ENCODE data around the gene RANBP1. TPM values are rescaled to one million over a fixed set of nuclear protein-coding genes. Genes with fewer than 3 reads are reported as not detected.

RANBP1 gene
- total RNA-seq, 4 donors from 2014 or later, result 116 to 180 (median 140) TPM

DNA sequence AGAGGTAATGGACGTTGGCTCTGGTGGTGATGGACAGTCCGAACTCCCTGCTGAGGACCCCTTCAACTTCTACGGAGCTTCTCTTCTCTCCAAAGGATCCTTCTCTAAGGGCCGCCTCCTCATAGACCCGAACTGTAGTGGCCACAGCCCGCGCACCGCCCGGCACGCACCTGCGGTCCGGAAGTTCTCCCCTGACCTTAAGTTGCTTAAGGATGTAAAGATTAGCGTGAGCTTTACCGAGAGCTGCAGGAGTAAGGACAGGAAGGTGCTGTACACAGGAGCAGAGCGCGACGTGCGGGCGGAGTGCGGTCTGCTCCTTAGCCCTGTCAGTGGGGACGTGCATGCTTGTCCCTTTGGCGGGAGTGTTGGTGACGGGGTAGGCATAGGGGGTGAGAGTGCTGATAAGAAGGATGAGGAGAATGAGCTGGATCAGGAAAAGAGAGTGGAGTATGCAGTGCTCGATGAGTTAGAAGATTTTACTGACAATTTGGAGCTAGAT lies 29.8 kb upstream of the RANBP1 start:
- intact Hi-C loops (cut with DNase I), result no loop called here
- Histone ChIP-seq H3K4me3 (no peak overlapping the region), H3K36me3 (peaks cover 52 to 57% (median 56%) of the 10 kb centered on the region in 4 donors), H3K27me3 (no peaks in the 10 kb centered on the region), H3K4me1 (peaks cover 40 to 46% (median 41%) of the 10 kb centered on the region in 4 donors), H3K9me3 (no peaks in the 10 kb centered on the region), H3K27ac (replicated peaks in 1 of 4) (no peak overlapping the region)
- 94% methylated on average over 24 of the region's 24 CpGs for WGBS
- no peak for DNase-seq (ENCODE audit: extremely low spot score)
- no peak for TF ChIP-seq POLR2A (IDR thresholded peaks at IDR 0.05; ENCODE audit: low read depth)
- no peak for TF ChIP-seq EP300 (IDR thresholded peaks at IDR 0.05)
- TF ChIP-seq, protein P1, sequence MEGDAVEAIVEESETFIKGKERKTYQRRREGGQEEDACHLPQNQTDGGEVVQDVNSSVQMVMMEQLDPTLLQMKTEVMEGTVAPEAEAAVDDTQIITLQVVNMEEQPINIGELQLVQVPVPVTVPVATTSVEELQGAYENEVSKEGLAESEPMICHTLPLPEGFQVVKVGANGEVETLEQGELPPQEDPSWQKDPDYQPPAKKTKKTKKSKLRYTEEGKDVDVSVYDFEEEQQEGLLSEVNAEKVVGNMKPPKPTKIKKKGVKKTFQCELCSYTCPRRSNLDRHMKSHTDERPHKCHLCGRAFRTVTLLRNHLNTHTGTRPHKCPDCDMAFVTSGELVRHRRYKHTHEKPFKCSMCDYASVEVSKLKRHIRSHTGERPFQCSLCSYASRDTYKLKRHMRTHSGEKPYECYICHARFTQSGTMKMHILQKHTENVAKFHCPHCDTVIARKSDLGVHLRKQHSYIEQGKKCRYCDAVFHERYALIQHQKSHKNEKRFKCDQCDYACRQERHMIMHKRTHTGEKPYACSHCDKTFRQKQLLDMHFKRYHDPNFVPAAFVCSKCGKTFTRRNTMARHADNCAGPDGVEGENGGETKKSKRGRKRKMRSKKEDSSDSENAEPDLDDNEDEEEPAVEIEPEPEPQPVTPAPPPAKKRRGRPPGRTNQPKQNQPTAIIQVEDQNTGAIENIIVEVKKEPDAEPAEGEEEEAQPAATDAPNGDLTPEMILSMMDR (IDR thresholded peaks at IDR 0.05), result no peak
- no peak for TF ChIP-seq POLR2AphosphoS5 (IDR thresholded peaks at IDR 0.05)

DNA sequence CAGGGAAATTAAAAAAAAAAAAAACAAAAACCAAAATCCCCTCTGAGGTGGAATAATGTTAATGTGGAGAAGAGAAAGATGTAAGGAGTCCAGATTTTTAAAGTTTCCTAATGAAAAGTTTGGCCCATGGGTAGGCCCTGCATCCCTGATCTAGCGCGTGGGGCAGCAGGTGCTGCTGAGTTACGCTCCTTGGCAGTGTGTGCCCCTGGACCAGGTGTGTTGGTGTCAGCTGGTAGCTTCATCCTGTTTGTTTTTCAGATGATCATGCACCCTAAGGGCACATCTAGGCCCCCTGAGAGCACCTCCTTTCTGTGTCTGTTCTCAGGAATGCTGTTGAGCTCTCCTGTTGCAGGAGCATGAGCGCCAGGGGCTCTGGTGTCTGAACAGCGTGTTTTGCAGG lies 29.1 kb upstream of the RANBP1 start:
- Histone ChIP-seq H3K4me3 (no peak overlapping the region), H3K27me3 (no peaks in the 10 kb centered on the region), H3K27ac (replicated peaks in 1 of 4) (no peak overlapping the region), H3K9me3 (no peaks in the 10 kb centered on the region), H3K4me1 (peaks cover 34 to 40% (median 35%) of the 10 kb centered on the region in 4 donors), H3K36me3 (peaks cover 58 to 63% (median 62%) of the 10 kb centered on the region in 4 donors)
- TF ChIP-seq POLR2AphosphoS5 (IDR thresholded peaks at IDR 0.05), result no peak
- TF ChIP-seq EP300 (IDR thresholded peaks at IDR 0.05), result no peak
- TF ChIP-seq POLR2A (IDR thresholded peaks at IDR 0.05; ENCODE audit: low read depth), result no peak
- TF ChIP-seq, protein P1 (IDR thresholded peaks at IDR 0.05), result no peak
- no peak for DNase-seq (ENCODE audit: extremely low spot score)
- WGBS, result 94% methylated on average over 5 of the region's 5 CpGs
- intact Hi-C loops (cut with DNase I), result no loop called here

DNA sequence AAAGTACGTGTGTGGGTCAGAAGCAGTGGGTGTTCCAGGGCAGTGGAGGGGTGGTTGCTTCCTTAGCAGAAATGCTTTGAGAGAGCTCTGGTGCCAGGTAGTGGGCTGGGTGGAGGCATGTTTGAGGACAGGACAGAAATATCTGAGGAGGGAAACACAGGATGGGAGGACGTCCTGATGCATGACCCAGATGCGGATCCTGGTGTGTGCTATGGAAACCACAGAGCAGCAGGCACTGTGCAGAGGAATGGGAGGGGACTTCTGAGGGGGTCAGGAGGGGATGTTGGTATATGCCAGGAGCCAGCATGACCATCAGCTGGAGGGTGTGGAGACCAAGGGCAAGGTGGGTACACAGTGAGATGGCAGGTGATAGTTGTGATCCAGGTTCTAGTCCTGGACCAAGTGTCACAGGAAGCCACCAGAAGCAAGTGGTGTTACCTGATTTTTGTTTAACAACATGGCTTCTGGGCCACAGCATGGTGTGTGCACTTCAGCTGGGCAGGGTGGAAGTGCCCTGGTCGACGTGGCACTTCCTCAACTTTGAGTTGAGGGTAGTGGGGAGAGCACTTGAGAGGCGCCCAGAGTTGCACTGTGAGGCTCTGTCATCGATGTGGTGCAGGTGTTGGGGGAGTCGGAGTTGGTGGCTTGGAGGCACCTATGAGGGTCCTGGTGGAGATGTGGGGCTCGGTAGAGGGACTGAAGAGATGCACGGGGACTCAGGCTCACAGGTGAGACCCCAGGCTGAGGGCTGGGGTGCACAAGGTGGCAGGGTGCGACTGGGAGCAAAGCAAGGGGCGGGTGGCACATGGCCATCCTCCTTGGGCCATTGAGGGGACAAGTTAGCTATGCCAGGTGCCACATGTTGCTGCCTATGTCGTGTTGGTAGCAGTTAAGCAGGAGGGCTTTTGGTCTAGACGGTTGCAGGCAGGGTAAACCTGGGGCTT lies 28.3 kb upstream of the RANBP1 start:
- DNase-seq (ENCODE audit: extremely low spot score), result no peak
- no peak overlapping the region for H3K27ac ChIP-seq (replicated peaks in 1 of 4)
- H3K9me3 ChIP-seq, result no peaks in the 10 kb centered on the region
- intact Hi-C loops (cut with DNase I), result no loop called here
- peaks cover 26 to 32% (median 27%) of the 10 kb centered on the region in 4 donors for H3K4me1 ChIP-seq
- H3K36me3 ChIP-seq, result peaks cover 66 to 72% (median 71%) of the 10 kb centered on the region in 4 donors
- H3K4me3 ChIP-seq, result no peak overlapping the region
- H3K27me3 ChIP-seq, result no peaks in the 10 kb centered on the region
- WGBS, result 90% methylated on average over 11 of the region's 14 CpGs
- no peak for TF ChIP-seq EP300 (IDR thresholded peaks at IDR 0.05)
- TF ChIP-seq, protein P1 (IDR thresholded peaks at IDR 0.05), result no peak
- no peak for TF ChIP-seq POLR2A (IDR thresholded peaks at IDR 0.05; ENCODE audit: low read depth)
- TF ChIP-seq POLR2AphosphoS5 (IDR thresholded peaks at IDR 0.05), result no peak

DNA sequence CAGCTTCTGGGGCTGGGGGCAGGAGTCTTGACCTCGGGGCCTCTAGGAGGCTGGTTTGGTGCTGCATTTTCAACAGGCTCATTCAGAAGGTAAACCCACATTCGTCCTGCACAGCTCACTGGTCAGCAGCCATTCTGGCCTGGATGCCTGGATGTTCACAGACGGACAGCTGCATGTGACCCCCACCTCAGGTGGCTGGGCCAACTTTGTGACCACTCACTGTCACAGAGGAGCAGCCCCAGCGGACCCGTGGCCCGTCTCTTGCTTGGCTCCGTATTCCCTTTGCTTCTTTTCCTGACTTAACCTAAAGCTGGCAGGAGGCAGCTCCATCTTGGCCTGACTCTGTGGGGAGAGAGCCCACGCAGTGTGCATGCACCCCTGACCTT lies 27.6 kb upstream of the RANBP1 start:
- no peaks in the 10 kb centered on the region for H3K9me3 ChIP-seq
- TF ChIP-seq, protein P1 (IDR thresholded peaks at IDR 0.05), result no peak
- TF ChIP-seq POLR2A (IDR thresholded peaks at IDR 0.05; ENCODE audit: low read depth), result no peak
- TF ChIP-seq POLR2AphosphoS5 (IDR thresholded peaks at IDR 0.05), result no peak
- no peak for TF ChIP-seq EP300 (IDR thresholded peaks at IDR 0.05)
- H3K27ac ChIP-seq (replicated peaks in 1 of 4), result no peak overlapping the region
- H3K27me3 ChIP-seq, result no peaks in the 10 kb centered on the region
- DNase-seq (ENCODE audit: extremely low spot score), result no peak
- peaks cover 19 to 25% (median 20%) of the 10 kb centered on the region in 4 donors for H3K4me1 ChIP-seq
- intact Hi-C loops (cut with DNase I), result no loop called here
- H3K4me3 ChIP-seq, result no peak overlapping the region
- whole genome bisulfite sequencing, result 76% methylated on average over 3 of the region's 8 CpGs
- peaks cover 73 to 78% (median 77%) of the 10 kb centered on the region in 4 donors for H3K36me3 ChIP-seq
